ENCODE data around the gene KMT2C. TPM values are rescaled to one million over a fixed set of nuclear protein-coding genes. Genes with fewer than 3 reads are reported as not detected.
"Not testable (repeated sequence)": the region's sequence is repeated elsewhere in the genome, so short reads cannot be mapped to it uniquely, and the experiment has no call there.

KMT2C gene
- total and polyA plus RNA-seq, 2 of the 13 experiments (the other 11 are each of a cell fraction or from before 2014, with no cell fraction given), result 7.1 to 14.4 TPM

- TF ChIP-seq ARID5B (CRISPR knock-in tag; IDR thresholded peaks at IDR 0.05) (peak; percentile 39; the same call in 1 of the 2 replicates), SALL1 (CRISPR knock-in tag; IDR thresholded peaks at IDR 0.05) (peak; percentile 44), EP300 (IDR thresholded peaks at IDR 0.05; ENCODE audit: low read depth in 2 of 2, low read length in 2 of 2) (peak in 1 of 2 experiments; percentile 13; a peak in 1 of 4 replicates), NR2F6 (IDR thresholded peaks at IDR 0.05) (0 out of 2 replicates have a peak, but pooled peaks have one; percentile 26), NR2F6 (CRISPR knock-in tag; IDR thresholded peaks at IDR 0.05) (peak; percentile 53; the same call in 1 of the 2 replicates), BCL6 (CRISPR knock-in tag; IDR thresholded peaks at IDR 0.05) (peak; percentile 98)
- not testable (repeated sequence) for TF ChIP-seq EP300 (CRISPR knock-in tag; IDR thresholded peaks at IDR 0.05; ENCODE audit: borderline replicate concordance)
Observed at GRCh38 chr7:152376716-152377484, 58.9 kb downstream of the KMT2C start (continued).

GRCh38 chr7:152370297-152370696 lies 65.5 kb downstream of the KMT2C start:
- intact Hi-C loops (cut with micrococcal nuclease; ENCODE audit: unreplicated experiment), result no loop called here
- no TSS peak for BruUV-seq (replicated peaks)
- no peak overlapping the region for H2AFZ ChIP-seq (ENCODE audit: low read length)
- no peak overlapping the region for H3K4me3 ChIP-seq (replicated peaks in 1 of 3; ENCODE audit: insufficient read depth in 1 of 3, low read depth in 2 of 3, low read length in 3 of 3)
- no peaks in the 10 kb centered on the region for H3K9me3 ChIP-seq (ENCODE audit: low read length)
- no peaks in the 10 kb centered on the region for H3K36me3 ChIP-seq (replicated peaks in 1 of 2; ENCODE audit: control insufficient read depth in 1 of 2, insufficient read depth in 2 of 2, low read length in 2 of 2)
- ChIA-PET POLR2A (no interaction called here), CTCF (ENCODE audit: low intra/inter-chr PET ratio, low total read pairs) (no interaction called here)
- peaks cover 64% of the 10 kb centered on the region for H3K79me2 ChIP-seq (ENCODE audit: insufficient read depth, low read length)
- H4K20me1 ChIP-seq (ENCODE audit: insufficient read depth, low read length), result peaks cover 5% of the 10 kb centered on the region; the same call in 1 of the 2 replicates
- H3K4me1 ChIP-seq (ENCODE audit: insufficient read depth, low read length), result no peaks in the 10 kb centered on the region
- H3K27ac ChIP-seq (ENCODE audit: extremely low read length, insufficient read depth, low read length), result no peak overlapping the region
- FAIRE-seq, result no peak
- no peaks in the 10 kb centered on the region for H3K27me3 ChIP-seq (ENCODE audit: control insufficient read depth in 1 of 2, insufficient read depth in 2 of 2, low read length in 2 of 2)
- ATAC-seq, result no peak
- no peak overlapping the region for H3K4me2 ChIP-seq (ENCODE audit: low read depth, low read length)
- no peak for DNase-seq (ENCODE audit: low spot score)
- in situ Hi-C loops (cut with HindIII; ENCODE audit: extremely low pct_ligation_motif_present, low pct_unique_long_range_greater_than_20kb), result no loop called here
- no peak overlapping the region for H3K9ac ChIP-seq (ENCODE audit: insufficient read depth, low read depth, low read length)
- no peak for TF ChIP-seq ZNF607 (CRISPR knock-in tag; IDR thresholded peaks at IDR 0.05; ENCODE audit: borderline replicate concordance)
- no peak for TF ChIP-seq ESRRA (CRISPR knock-in tag; IDR thresholded peaks at IDR 0.05; ENCODE audit: low read depth)
- no peak for TF ChIP-seq SMAD1 (CRISPR knock-in tag; IDR thresholded peaks at IDR 0.05; ENCODE audit: borderline replicate concordance, low read depth)
- no peak for TF ChIP-seq ZHX2 (IDR thresholded peaks at IDR 0.05; ENCODE audit: low read depth)
- no peak for TF ChIP-seq ZHX2 (CRISPR knock-in tag; IDR thresholded peaks at IDR 0.05; ENCODE audit: borderline replicate concordance)
- TF ChIP-seq ELF3 (CRISPR knock-in tag; IDR thresholded peaks at IDR 0.05), result no peak
